Astrocyte (in vitro differentiated cells and primary cell): ENCODE results near the gene LIMA1.

Experiments
- EZH2 ChIP-seq: IDR thresholded peaks from 2 replicates; pipeline ENCODE4 v1.6.1; 2012; ENCODE audit warnings: mild to moderate bottlenecking, low read length, inconsistent platforms; ENCODE audit not compliant: insufficient read depth
- TF ChIP-seq, protein P1 (sequence below): IDR thresholded peaks from 2 replicates; pipeline ENCODE4 v1.5.1; 2011; ENCODE audit warnings: low read depth, mild to moderate bottlenecking, inconsistent platforms, low read length, moderate library complexity; ENCODE audit not compliant: insufficient read depth

DNA sequence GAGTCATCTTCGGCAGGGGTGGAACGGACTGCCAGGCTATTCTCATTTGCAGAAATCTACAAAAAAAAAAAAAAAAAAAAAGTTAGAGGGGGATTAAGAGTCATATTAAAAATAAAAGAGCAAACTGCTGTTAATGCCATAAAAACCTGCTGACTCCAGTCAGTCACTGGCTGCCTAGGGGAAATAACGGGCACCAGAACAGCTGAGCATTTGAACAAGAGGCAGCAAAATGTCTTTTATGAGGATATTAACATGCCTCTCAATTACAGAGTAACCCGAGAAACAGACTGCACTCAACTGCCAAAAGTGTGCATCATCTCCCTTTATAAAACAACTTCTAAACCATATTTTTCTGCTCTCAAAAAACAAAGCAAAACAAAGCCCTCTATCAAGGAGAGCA, 87.5 kb downstream of the LIMA1 start:
- TF ChIP-seq, protein P1, sequence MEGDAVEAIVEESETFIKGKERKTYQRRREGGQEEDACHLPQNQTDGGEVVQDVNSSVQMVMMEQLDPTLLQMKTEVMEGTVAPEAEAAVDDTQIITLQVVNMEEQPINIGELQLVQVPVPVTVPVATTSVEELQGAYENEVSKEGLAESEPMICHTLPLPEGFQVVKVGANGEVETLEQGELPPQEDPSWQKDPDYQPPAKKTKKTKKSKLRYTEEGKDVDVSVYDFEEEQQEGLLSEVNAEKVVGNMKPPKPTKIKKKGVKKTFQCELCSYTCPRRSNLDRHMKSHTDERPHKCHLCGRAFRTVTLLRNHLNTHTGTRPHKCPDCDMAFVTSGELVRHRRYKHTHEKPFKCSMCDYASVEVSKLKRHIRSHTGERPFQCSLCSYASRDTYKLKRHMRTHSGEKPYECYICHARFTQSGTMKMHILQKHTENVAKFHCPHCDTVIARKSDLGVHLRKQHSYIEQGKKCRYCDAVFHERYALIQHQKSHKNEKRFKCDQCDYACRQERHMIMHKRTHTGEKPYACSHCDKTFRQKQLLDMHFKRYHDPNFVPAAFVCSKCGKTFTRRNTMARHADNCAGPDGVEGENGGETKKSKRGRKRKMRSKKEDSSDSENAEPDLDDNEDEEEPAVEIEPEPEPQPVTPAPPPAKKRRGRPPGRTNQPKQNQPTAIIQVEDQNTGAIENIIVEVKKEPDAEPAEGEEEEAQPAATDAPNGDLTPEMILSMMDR = no peak
- no peak for TF ChIP-seq EZH2
